ACC112 (cell line): ENCODE results near the gene AKR1C2.
"Not testable (repeated sequence)": the region's sequence is repeated elsewhere in the genome, so short reads cannot be mapped to it uniquely, and the experiment has no call there.

Source experiments
- H2AFZ ChIP-seq: fragments of 200-600 bp; sonication (generic); one replicate; pipeline ENCODE4 v1.6.0; 2017; ENCODE audit warnings: antibody characterized with exemption, low read length; ENCODE audit not compliant: unreplicated experiment
- H3K27ac ChIP-seq: fragments of 200-600 bp; sonication (generic); 2 replicates; pipeline ENCODE4 v1.5.1; 2014; ENCODE audit warnings: low read depth, mild to moderate bottlenecking, antibody characterized with exemption, low read length, moderate library complexity
- H3K27me3 ChIP-seq: fragments of 200-600 bp; sonication (generic); 2 replicates; pipeline ENCODE4 v1.6.1; 2014; ENCODE audit warnings: mild to moderate bottlenecking, antibody characterized with exemption, low read length, moderate library complexity, mixed read lengths; ENCODE audit not compliant: insufficient read depth
- H3K36me3 ChIP-seq: fragments of 200-600 bp; sonication (generic); 2 replicates; pipeline ENCODE4 v1.6.1; 2016; ENCODE audit warnings: mild to moderate bottlenecking, antibody characterized with exemption, low read length, moderate library complexity, mixed read lengths; ENCODE audit not compliant: insufficient read depth
- H3K4me1 ChIP-seq: fragments of 200-600 bp; sonication (generic); one replicate; pipeline ENCODE4 v1.6.1; 2016; ENCODE audit warnings: low read length, mixed read lengths; ENCODE audit not compliant: insufficient read depth, unreplicated experiment, control insufficient read depth
- H3K4me3 ChIP-seq: fragments of 200-600 bp; sonication (generic); 2 replicates; pipeline ENCODE4 v1.5.1; 2014; ENCODE audit warnings: mild to moderate bottlenecking, low read depth, low read length
- H3K79me2 ChIP-seq: fragments of 200-600 bp; sonication (generic); one replicate; pipeline ENCODE4 v1.6.0; 2016; ENCODE audit warnings: low read length; ENCODE audit not compliant: control insufficient read depth, unreplicated experiment, insufficient read depth

AKR1C2 gene

GRCh38 chr10:4956088-4956487, 47.6 kb downstream of the AKR1C2 start:
- not testable (repeated sequence) for H3K4me3 ChIP-seq, H3K27ac ChIP-seq, H3K36me3 ChIP-seq, H3K27me3 ChIP-seq, H2AFZ ChIP-seq, H3K4me1 ChIP-seq, H3K79me2 ChIP-seq

- no peak overlapping the region for H3K4me3 ChIP-seq
- H3K36me3 ChIP-seq: no peaks in the 10 kb centered on the region
- H2AFZ ChIP-seq: no peak overlapping the region
- no peaks in the 10 kb centered on the region for H3K79me2 ChIP-seq
- no peaks in the 10 kb centered on the region for H3K27me3 ChIP-seq
- H3K27ac ChIP-seq: no peak overlapping the region
- H3K4me1 ChIP-seq: peaks cover 15% of the 10 kb centered on the region
Observed at GRCh38 chr10:4953405-4953804, 50.3 kb downstream of the AKR1C2 start.

- not testable (repeated sequence) for H2AFZ ChIP-seq, H3K27me3 ChIP-seq, H3K79me2 ChIP-seq, H3K27ac ChIP-seq, H3K4me3 ChIP-seq, H3K36me3 ChIP-seq
- peaks cover 27% of the 10 kb centered on the region for H3K4me1 ChIP-seq
Observed at GRCh38 chr10:4951512-4952162, 52.0 kb downstream of the AKR1C2 start.

- H3K4me1 ChIP-seq: peaks cover 49% of the 10 kb centered on the region
Observed at GRCh38 chr10:4947635-4948596, 55.7 kb downstream of the AKR1C2 start.

GRCh38 chr10:4947039-4947634, 56.5 kb downstream of the AKR1C2 start:
- Histone ChIP-seq H3K4me1 (peaks cover 54% of the 10 kb centered on the region), H3K27ac (peak overlapping the region; percentile 99), H2AFZ (peak overlapping the region; percentile 10), H3K27me3 (no peaks in the 10 kb centered on the region), H3K4me3 (peak overlapping the region; percentile 44; the same call in 1 of the 2 replicates), H3K79me2 (no peaks in the 10 kb centered on the region), H3K36me3 (no peaks in the 10 kb centered on the region)

More at GRCh38 chr10:4947635-4948596, 55.7 kb downstream of the AKR1C2 start:
- Histone ChIP-seq H3K4me3 (peak overlapping the region; percentile 44; the same call in 1 of the 2 replicates), H3K36me3 (no peaks in the 10 kb centered on the region), H2AFZ (peak overlapping the region; percentile 56), H3K27ac (peak overlapping the region; percentile 99), H3K79me2 (no peaks in the 10 kb centered on the region), H3K27me3 (no peaks in the 10 kb centered on the region)

GRCh38 chr10:4945766-4946717, 57.6 kb downstream of the AKR1C2 start:
- no peaks in the 10 kb centered on the region for H3K79me2 ChIP-seq
- H3K4me3 ChIP-seq: no peak overlapping the region
- no peaks in the 10 kb centered on the region for H3K27me3 ChIP-seq
- H3K27ac ChIP-seq: no peak overlapping the region
- H3K4me1 ChIP-seq: peaks cover 64% of the 10 kb centered on the region
- H2AFZ ChIP-seq: no peak overlapping the region
- no peaks in the 10 kb centered on the region for H3K36me3 ChIP-seq

GRCh38 chr10:4944841-4945240, 58.8 kb downstream of the AKR1C2 start:
- no peaks in the 10 kb centered on the region for H3K36me3 ChIP-seq
- no peaks in the 10 kb centered on the region for H3K79me2 ChIP-seq
- peaks cover 66% of the 10 kb centered on the region for H3K4me1 ChIP-seq
- H2AFZ ChIP-seq: no peak overlapping the region
- no peak overlapping the region for H3K27ac ChIP-seq
- H3K27me3 ChIP-seq: no peaks in the 10 kb centered on the region
- H3K4me3 ChIP-seq: no peak overlapping the region

GRCh38 chr10:4943821-4944220, 59.8 kb downstream of the AKR1C2 start:
- no peaks in the 10 kb centered on the region for H3K27me3 ChIP-seq
- H3K4me3 ChIP-seq: no peak overlapping the region
- peaks cover 67% of the 10 kb centered on the region for H3K4me1 ChIP-seq
- H3K36me3 ChIP-seq: no peaks in the 10 kb centered on the region
- no peaks in the 10 kb centered on the region for H3K79me2 ChIP-seq
- H3K27ac ChIP-seq: peak overlapping the region; percentile 64; the same call in 1 of the 2 replicates
- peak overlapping the region; percentile 35 for H2AFZ ChIP-seq

- peak overlapping the region; percentile 64 for H3K27ac ChIP-seq
- H3K4me3 ChIP-seq, H3K36me3 ChIP-seq, H3K79me2 ChIP-seq, H3K27me3 ChIP-seq: not testable (repeated sequence)
- peaks cover 63% of the 10 kb centered on the region for H3K4me1 ChIP-seq
- peak overlapping the region; percentile 33 for H2AFZ ChIP-seq
Observed at GRCh38 chr10:4943416-4943815, 60.2 kb downstream of the AKR1C2 start.

- peak overlapping the region; percentile 64 for H3K27ac ChIP-seq
Observed at GRCh38 chr10:4942931-4943330, 60.7 kb downstream of the AKR1C2 start.

More at GRCh38 chr10:4942931-4943330, 60.7 kb downstream of the AKR1C2 start:
- peaks cover 59% of the 10 kb centered on the region for H3K4me1 ChIP-seq
- peak overlapping the region; percentile 33 for H2AFZ ChIP-seq
- H3K79me2 ChIP-seq, H3K27me3 ChIP-seq, H3K36me3 ChIP-seq, H3K4me3 ChIP-seq: not testable (repeated sequence)
